GM12873 (cell line): ENCODE measurements around the gene CHRNG.
A peak's percentile ranks its signal among the peaks of the same experiment; 100 is the strongest.

Experiments used
- TF ChIP-seq, protein P1 (sequence below): IDR thresholded peaks from 2 replicates; pipeline ENCODE4 v1.5.1; 2012; ENCODE audit warnings: low read depth, mild to moderate bottlenecking, moderate library complexity, low read length, control low read depth; ENCODE audit not compliant: insufficient read depth; ENCODE audit errors: missing control alignments

The CHRNG gene

DNA sequence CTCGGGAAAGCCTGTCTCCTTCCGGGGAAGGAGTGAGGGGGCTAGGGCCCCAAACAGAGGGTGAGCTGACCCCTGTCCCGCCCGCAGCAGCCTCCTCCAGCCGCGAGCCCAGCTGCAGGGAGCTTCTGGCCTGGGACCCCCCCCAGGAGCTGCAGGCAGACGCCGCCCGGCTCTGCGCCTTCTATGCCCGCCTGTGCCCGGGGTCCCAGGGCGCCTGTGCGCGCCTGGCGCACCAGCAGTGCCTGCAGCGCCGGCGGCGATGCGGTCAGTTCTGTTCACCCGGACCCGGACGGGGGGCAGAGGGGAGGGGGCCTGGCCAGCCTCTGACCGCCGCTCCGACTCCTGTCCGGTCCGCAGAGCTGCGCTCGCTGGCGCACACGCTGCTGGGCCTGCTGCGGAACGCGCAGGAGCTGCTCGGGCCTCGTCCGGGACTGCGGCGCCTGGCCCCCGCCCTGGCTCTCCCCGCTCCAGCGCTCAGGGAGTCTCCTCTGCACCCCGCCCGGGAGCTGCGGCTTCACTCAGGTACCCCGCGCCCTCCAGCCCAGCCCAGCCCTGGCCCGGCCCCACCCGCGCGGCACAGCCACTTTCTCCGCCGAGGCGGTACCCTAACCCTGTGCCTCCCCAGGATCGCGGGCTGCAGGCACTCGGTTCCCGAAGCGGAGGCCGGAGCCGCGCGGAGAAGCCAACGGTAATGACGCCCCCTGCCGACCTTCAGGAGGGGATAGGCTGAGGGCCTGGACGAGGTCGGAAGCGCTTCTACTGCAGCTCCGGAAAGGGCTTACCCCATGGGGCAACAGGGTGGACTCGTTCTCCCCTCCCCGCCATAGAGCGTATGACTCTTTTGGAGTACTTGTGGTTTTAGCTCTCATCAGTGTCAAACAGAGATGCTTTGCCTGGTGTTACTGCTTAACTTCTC is 15.6 kb upstream of the CHRNG start:
- TF ChIP-seq, protein P1, sequence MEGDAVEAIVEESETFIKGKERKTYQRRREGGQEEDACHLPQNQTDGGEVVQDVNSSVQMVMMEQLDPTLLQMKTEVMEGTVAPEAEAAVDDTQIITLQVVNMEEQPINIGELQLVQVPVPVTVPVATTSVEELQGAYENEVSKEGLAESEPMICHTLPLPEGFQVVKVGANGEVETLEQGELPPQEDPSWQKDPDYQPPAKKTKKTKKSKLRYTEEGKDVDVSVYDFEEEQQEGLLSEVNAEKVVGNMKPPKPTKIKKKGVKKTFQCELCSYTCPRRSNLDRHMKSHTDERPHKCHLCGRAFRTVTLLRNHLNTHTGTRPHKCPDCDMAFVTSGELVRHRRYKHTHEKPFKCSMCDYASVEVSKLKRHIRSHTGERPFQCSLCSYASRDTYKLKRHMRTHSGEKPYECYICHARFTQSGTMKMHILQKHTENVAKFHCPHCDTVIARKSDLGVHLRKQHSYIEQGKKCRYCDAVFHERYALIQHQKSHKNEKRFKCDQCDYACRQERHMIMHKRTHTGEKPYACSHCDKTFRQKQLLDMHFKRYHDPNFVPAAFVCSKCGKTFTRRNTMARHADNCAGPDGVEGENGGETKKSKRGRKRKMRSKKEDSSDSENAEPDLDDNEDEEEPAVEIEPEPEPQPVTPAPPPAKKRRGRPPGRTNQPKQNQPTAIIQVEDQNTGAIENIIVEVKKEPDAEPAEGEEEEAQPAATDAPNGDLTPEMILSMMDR = peak; percentile 19

DNA sequence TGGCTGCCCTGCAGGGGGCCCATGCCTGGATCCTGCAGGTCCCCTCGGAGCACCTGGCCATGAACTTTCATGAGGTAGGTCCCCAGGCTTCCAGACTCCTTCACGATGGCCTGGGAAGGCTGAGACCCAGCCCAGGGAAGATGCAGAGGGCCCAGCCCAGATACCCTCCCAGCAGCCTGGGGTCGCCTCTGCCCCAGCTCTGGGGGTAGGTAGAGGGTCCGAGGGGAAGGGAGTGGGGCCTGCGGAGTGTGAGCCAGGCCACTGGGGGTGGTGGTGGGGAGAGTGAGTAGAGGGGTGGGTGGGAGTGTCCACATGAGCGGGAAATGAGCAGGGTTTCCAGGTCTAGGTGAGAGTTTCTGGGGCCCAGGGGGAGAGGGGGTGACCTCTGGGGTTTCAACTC is 14.7 kb upstream of the CHRNG start:
- TF ChIP-seq, protein P1 = no peak

DNA sequence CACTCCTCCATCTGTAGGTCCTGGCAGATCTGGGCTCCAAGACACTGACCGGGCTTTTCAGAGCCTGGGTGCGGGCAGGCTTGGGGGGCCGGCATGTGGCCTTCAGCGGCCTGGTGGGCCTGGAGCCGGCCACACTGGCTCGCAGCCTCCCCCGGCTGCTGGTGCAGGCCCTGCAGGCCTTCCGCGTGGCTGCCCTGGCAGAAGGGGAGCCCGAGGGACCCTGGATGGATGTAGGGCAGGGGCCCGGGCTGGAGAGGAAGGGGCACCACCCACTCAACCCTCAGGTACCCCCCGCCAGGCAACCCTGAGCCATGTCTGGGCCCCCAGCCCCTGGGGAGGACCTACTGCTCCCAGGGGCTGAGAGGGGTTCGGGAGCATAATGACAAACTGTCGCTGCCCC is 14.3 kb upstream of the CHRNG start:
- TF ChIP-seq, protein P1 = no peak

DNA sequence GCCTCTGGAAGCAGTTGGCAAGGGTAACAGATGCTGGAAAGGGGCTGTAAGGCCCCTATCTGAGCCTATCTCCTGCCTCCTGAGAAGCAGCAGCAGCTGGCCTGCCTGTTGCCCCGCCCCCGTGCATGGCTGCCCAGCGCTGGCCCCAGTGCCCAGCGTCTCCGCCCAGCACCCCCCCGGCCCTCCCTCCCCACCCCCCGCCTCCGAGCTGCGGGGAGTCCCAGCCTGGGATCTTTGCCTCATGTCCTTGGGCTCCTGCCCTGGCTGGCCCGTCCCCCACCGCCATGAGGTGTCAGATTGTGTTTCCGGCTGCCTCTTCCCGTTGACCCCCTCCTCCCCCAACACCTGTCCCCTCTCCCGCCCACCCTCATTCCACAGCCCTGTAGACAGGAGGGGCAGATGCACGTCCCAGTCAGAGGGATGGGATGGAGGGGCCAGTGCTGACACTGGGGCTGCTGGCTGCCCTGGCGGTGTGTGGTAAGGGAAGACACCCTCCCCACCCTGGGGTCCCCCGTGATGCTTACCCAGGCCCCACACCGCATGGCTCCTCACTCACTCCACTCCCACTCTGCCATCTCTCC is 13.6 kb upstream of the CHRNG start, which contains the start of gene CHRND:
CHRND (plus strand) TSS at position 370 of the 581 bp plus-strand sequence; CDS start at position 426, 56 bp downstream.
- TF ChIP-seq, protein P1 = no peak

DNA sequence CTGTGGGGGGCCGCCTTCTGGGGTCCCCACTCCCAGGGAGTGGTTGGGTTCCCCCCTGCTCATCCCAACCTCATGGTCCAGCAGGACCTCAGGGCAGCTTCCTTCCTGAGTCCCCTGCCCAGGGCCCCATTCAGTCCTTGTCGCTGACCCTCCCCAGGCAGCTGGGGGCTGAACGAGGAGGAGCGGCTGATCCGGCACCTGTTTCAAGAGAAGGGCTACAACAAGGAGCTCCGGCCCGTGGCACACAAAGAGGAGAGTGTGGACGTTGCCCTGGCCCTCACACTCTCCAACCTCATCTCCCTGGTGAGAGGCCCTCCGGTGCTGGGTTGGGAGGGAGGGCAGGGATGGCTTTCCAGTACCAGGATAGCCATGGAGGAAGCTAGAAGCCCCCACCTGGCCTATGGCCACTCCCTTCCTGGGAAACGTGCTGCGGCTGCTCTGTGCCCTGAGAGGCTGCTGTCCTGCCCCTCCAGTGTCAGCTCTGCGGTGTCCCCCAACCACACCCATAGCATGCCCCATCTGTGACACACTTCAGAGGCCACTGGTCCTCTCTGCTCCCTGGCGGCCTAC is 13.0 kb upstream of the CHRNG start:
- TF ChIP-seq, protein P1 = no peak

DNA sequence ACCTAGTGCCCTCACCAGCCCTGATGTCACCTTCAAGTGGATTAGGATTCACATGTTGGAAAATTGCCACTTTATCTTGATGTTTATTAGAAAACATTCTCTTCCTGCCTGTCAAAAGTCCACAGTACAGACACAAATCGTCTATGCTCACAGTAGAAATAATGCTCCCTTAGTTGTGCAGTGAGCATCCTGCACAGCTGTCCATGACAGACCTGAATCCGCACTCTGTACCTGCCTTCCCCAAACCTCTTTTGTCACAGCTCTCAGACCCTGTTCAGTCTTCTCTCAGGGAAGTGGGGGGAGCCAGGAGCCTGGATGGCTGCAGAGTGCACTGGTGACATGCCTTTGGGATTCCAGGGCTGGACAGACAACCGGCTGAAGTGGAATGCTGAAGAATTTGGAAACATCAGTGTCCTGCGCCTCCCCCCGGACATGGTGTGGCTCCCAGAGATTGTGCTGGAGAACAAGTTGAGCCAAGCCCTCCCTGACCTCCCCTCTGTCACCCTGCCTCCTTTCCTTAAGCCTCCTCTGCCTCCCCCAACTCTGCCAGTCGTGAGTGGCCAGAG is 11.5 kb upstream of the CHRNG start:
- TF ChIP-seq, protein P1 = no peak

DNA sequence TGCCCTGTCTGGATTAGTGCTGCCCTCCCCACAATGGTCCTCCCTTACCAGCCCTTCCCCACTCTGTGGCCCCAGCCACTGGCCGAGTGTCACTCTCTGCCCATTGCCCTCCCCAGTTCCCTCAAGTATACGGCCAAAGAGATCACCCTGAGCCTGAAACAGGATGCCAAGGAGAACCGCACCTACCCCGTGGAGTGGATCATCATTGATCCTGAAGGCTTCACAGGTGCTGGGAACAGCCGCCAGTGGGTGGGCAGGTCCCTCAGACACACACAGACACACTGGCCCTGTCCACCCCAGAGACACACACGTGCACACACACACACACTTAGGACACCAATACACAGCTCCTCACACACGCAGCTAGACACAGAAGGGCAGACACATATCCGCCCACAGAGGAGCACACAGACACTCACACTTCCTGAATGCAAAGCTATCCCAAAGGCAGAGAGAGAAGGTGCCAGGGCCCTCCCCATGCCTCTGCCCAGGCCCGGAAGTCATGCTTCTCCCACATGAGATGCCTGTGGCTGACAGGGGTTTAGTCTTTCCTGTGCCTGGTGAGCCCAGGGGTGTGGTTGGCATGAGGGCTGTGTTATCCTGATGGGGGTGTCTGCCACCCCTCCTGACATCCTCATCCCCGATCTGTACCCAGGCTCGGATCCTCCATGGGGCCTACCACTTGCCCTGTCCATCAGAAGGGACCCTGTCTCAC is 10.6 kb upstream of the CHRNG start:
- TF ChIP-seq, protein P1 = no peak
